Testis (tissue), 3 donors: ENCODE measurements around the gene KCNH2. TPM values are rescaled to one million over a fixed set of nuclear protein-coding genes. Genes with fewer than 3 reads are reported as not detected.

Source experiments
- DNase-seq: peaks from one replicate; pipeline ENCODE4 v3.0.0-alpha.2; 2019
- H3K27ac ChIP-seq, 2 donors: fragments of 200-600 bp; sonication (generic); one replicate each; pipeline ENCODE4 v1.5.1; 2019
- H3K27me3 ChIP-seq: fragments of 200-600 bp; sonication (generic); one replicate; pipeline ENCODE4 v1.5.1; 2019
- H3K36me3 ChIP-seq: fragments of 200-600 bp; sonication (generic); one replicate; pipeline ENCODE4 v1.5.1; 2017; ENCODE audit warnings: low read depth; ENCODE audit errors: missing control alignments
- H3K4me1 ChIP-seq: fragments of 200-600 bp; sonication (generic); one replicate; pipeline ENCODE4 v1.5.1; 2019
- H3K4me3 ChIP-seq, 2 donors: fragments of 200-600 bp; sonication (generic); one replicate each; pipeline ENCODE4 v1.5.1; 2017 to 2019
- H3K9me3 ChIP-seq: fragments of 200-600 bp; sonication (generic); one replicate; pipeline ENCODE4 v1.5.1; 2017
- POLR2A ChIP-seq: fragments of 450-650 bp; IDR thresholded peaks from one replicate; pipeline ENCODE4 v1.6.1; 2017; ENCODE audit warnings: antibody characterized with exemption, mild to moderate bottlenecking, moderate library complexity
- WGBS, 2 donors: methylation state at CpG; one replicate each; pipeline ENCODE4 v1.1.5; 2018; 5-methylcytosine and 5-hydroxymethylcytosine counted together
- intact Hi-C: fragments of 100-400 bp; cut with DNase I; formaldehyde crosslinking; loops from one replicate; pipeline ENCODE4 v1.15.1; 2023; ENCODE audit warnings: low total_unique reads
- polyA plus RNA-seq: library from polyadenylated mRNA; stranded (reverse); fragments of 350-450 nt; fragmentation: Illumina TruSeq; extraction: RNeasy Lipid Tissue Mini Kit (QIAGEN cat#74804); gene quantifications from one replicate; pipeline ENCODE4 v1.2.3, GENCODE V29; 2014; ENCODE audit warnings: low read depth, low replicate concordance; ENCODE audit not compliant: insufficient read depth
- total RNA-seq, 2 donors: library from RNA; depleted of rRNA; stranded (reverse); fragments of >200 nt; gene quantifications; one replicate each; pipeline ENCODE4 v1.2.3, GENCODE V29; 2016
- TF ChIP-seq, protein P1 (sequence below), 3 experiments: fragments of 450-650 bp in 2 of 3; fragments of 200-600 bp in 1 of 3; sonication (generic) in 1 of 3; IDR thresholded peaks; one replicate each; pipeline ENCODE4 v1.5.1; 2016 to 2019; ENCODE audit warnings: antibody characterized with exemption in 3 of 3, mild to moderate bottlenecking in 2 of 3, moderate library complexity in 1 of 3

KCNH2 gene
- total and polyA plus RNA-seq, 3 donors from 2014 or later = 82.5 to 247 (median 230) TPM

DNA sequence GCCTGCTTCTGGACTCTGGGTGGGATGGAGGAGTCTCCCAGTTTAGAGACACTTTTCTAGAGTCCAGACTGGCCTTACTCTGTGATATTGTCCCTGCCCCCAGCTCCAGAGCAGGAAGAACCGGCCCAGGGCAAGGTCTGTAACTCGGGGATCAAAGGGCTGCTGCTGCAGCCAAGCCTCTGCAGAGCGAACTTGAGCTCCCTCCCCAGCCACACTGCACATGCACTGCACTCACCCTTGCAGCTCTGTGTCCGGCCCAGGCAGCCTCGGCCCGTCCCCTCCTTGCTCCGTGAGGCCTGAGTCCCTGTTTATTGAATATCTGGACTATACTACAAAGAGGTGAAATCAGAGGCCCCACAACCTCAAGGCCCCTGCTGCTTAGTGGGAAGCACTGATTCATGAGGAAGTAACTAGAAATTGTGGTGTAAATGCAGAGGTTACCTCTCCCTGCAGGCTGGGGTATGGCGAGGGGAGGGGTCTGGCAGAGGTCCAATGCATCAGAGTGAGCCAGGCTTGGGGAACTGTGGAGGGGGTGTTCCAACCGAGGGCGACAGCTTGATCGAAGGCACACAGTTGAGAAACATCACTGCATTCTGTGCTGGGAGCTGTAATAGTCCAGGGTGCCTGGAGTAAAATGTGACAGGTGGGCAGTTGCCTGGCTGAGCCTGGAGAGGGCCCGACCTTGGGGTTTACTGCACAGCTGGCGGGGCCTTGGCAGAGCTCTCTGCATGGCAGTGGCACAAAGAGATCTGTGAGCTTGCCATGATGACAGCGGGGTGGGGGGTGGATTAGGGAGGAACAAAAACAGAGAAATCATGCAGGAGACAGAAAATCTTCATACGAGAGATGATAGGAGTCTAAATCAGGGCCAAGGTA, 76.7 kb downstream of the KCNH2 start:
- H3K9me3 ChIP-seq = no peaks in the 10 kb centered on the region
- no peak overlapping the region for H3K27ac ChIP-seq
- TF ChIP-seq, protein P1, sequence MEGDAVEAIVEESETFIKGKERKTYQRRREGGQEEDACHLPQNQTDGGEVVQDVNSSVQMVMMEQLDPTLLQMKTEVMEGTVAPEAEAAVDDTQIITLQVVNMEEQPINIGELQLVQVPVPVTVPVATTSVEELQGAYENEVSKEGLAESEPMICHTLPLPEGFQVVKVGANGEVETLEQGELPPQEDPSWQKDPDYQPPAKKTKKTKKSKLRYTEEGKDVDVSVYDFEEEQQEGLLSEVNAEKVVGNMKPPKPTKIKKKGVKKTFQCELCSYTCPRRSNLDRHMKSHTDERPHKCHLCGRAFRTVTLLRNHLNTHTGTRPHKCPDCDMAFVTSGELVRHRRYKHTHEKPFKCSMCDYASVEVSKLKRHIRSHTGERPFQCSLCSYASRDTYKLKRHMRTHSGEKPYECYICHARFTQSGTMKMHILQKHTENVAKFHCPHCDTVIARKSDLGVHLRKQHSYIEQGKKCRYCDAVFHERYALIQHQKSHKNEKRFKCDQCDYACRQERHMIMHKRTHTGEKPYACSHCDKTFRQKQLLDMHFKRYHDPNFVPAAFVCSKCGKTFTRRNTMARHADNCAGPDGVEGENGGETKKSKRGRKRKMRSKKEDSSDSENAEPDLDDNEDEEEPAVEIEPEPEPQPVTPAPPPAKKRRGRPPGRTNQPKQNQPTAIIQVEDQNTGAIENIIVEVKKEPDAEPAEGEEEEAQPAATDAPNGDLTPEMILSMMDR (IDR thresholded peaks at IDR 0.05) = no peak
- TF ChIP-seq POLR2A = no peak
- peaks cover 22% of the 10 kb centered on the region for H3K4me1 ChIP-seq
- intact Hi-C loops = loop anchor here (5.0 kb wide), 1 partner anchor 86 kb away; no protein-coding TSS in a partner anchor
- 49 to 54% methylated on average over 14 to 15 of the region's 15 CpGs for WGBS, 2 donors
- no peaks in the 10 kb centered on the region for H3K27me3 ChIP-seq
- DNase-seq = no peak
- no peaks in the 10 kb centered on the region for H3K36me3 ChIP-seq
- H3K4me3 ChIP-seq = no peak overlapping the region

DNA sequence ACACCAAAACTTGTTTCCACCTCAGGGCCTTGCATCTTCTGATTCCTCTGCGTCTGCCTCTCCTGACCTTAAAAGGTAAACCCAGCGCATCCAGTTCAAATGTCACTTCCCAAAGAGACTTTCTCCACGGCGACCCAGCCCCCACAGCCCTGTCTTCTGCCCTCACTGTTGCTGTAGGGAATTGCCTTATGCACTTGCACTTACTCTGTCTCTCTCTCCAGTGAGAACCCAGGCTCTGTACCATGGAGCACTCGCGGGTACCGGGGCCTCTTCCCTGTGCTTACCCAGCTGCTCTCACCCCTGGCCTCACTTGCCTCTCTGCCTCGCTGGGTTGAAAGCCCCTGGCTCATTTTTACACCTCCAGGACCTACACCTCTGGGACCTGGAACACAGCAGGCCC, 77.4 kb downstream of the KCNH2 start:
- 88 to 96% methylated on average over 8 of the region's 8 CpGs for WGBS, 2 donors
- Histone ChIP-seq H3K9me3 (no peaks in the 10 kb centered on the region), H3K27ac (no peak overlapping the region)

DNA sequence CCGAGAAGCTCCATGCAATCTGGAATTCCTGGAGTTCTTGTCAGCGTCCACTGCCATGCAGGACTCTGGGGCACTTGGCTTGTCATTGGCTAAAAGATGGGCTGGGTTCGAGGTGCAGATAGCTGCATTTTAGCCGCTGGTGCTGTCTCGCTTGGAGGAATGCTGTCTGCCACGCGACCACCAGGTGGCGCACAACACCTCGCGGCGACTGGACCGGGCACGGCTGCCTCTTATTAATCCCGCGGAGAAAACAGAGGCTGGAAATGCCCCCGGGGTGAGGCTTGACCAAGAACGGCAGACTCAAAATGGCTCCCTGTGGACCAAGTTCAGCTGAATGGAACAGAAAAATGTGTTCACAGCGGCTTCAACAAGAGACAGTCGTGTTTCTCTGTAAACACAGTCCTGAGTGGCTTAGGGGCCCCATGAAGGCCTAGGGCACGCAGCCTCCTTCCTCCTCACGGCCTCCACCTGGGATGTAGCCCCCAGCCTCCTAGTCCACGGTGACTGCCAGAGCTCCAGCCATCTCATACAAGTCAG, 79.6 kb downstream of the KCNH2 start:
- TF ChIP-seq POLR2A = no peak
- TF ChIP-seq, protein P1 (IDR thresholded peaks at IDR 0.05) = peak; percentile 97 to 98 (median 97)
- no peaks in the 10 kb centered on the region for H3K36me3 ChIP-seq
- peaks cover 22% of the 10 kb centered on the region for H3K4me1 ChIP-seq
- DNase-seq = peak; percentile 92
- no peaks in the 10 kb centered on the region for H3K27me3 ChIP-seq
- H3K27ac ChIP-seq = no peak overlapping the region
- intact Hi-C loops = no loop called here
- 10 to 14% methylated on average over 17 to 22 of the region's 22 CpGs for WGBS, 2 donors
- H3K9me3 ChIP-seq = no peaks in the 10 kb centered on the region
- peak overlapping the region in 1 of 2 donors; percentile 17 for H3K4me3 ChIP-seq

More for the DNA sequence above, 77.4 kb downstream of the KCNH2 start:
- TF ChIP-seq, protein P1 (IDR thresholded peaks at IDR 0.05) = no peak
- TF ChIP-seq POLR2A = no peak
- no peak overlapping the region for H3K4me3 ChIP-seq
- peaks cover 22% of the 10 kb centered on the region for H3K4me1 ChIP-seq
- no peaks in the 10 kb centered on the region for H3K36me3 ChIP-seq
- DNase-seq = no peak
- H3K27me3 ChIP-seq = no peaks in the 10 kb centered on the region
- intact Hi-C loops = loop anchor here (5.0 kb wide), 1 partner anchor 87 kb away; no protein-coding TSS in a partner anchor

DNA sequence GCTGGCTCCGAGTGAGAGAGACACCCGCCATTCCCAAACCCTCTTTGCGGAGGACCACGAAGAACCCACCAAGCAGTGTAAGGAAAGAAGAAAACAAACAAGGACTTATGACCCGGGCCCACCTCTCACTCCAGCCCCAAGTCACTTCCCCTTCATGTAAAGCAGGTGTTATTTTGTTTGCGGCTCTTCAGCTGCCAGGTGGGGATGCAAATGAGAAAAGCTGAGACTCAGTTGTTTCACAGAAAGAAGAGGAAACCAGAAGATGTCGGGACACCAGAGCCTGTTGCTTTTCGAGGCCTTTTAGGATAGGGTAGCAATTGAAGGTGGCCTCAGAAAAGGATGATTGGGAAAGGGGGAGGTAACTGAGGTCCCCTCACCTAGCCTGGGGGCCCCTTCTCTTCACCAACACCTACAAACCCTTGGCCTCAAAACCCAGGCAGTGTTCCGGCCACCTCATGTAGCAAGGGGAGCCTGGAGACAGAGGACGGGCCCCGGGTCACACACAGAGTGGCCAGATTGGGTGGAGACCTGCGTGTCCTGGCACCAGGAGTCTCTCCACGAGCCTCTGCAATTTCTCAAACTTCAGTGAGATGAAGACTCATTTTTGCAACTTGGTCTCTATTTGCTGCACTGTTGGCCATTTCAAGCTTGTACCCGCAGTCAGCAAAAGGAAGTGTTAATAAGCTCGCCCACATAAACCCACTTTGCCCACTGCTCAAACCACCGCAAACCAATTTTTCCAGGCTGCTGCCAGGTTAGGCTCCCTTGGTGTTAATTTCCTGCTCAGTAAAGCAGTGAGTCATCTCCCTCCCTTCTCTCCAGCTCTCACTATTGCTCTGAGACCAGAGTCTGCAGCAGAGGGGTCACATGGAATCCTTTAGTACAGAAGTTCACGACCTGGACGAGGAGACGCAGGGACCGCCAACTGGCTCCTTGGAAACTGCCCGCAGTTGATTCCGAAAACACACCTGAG, 80.3 kb downstream of the KCNH2 start:
- peaks cover 21% of the 10 kb centered on the region for H3K4me1 ChIP-seq
- H3K27me3 ChIP-seq = no peaks in the 10 kb centered on the region
- no peak overlapping the region for H3K4me3 ChIP-seq
- TF ChIP-seq, protein P1 (IDR thresholded peaks at IDR 0.05) = no peak
- TF ChIP-seq POLR2A = no peak
- intact Hi-C loops = no loop called here
- DNase-seq = no peak
- H3K36me3 ChIP-seq = no peaks in the 10 kb centered on the region
- no peaks in the 10 kb centered on the region for H3K9me3 ChIP-seq
- 56 to 65% methylated on average over 22 of the region's 22 CpGs for WGBS, 2 donors
- H3K27ac ChIP-seq = no peak overlapping the region
